Activated CD8-positive, alpha-beta T cell treated with anti-CD3 and anti-CD28 coated beads for 36 hours (primary cell): Measurements from ENCODE around the gene C16orf86. TPM values are rescaled to one million over a fixed set of nuclear protein-coding genes. Genes with fewer than 3 reads are reported as not detected.

Experiments used
- ATAC-seq: fragments of 200-7000 bp; cut with Tn5 transposase; one replicate; pipeline ENCODE4 v1.10.0; 2021; ENCODE audit warnings: mild to moderate bottlenecking, moderate library complexity
- CTCF ChIA-PET: fragments of 350-600 bp; sonication (Branson Sonifier 250); formaldehyde crosslinking; loops from one replicate; lab custom pipeline; 2021; ENCODE audit warnings: antibody characterized with exemption; lab: Charles Lee
- POLR2A ChIA-PET: fragments of 350-600 bp; sonication (Branson Sonifier 250); formaldehyde crosslinking; loops from one replicate; lab custom pipeline; 2021; ENCODE audit warnings: antibody characterized with exemption; lab: Charles Lee
- DNase-seq: peaks from one replicate; pipeline ENCODE4 v3.0.0-alpha.2; 2020
- H3K27ac Mint-ChIP-seq: one replicate; pipeline ENCODE4 v1.8.0; 2021; ENCODE audit warnings: mild to moderate bottlenecking, mixed read lengths
- H3K27me3 Mint-ChIP-seq: one replicate; pipeline ENCODE4 v1.8.0; 2021; ENCODE audit warnings: mixed read lengths
- H3K36me3 Mint-ChIP-seq: one replicate; pipeline ENCODE4 v1.8.0; 2021; ENCODE audit warnings: low read depth, mixed read lengths
- H3K4me1 Mint-ChIP-seq: one replicate; pipeline ENCODE4 v1.8.0; 2021; ENCODE audit warnings: low read depth, mixed read lengths
- H3K4me3 Mint-ChIP-seq: one replicate; pipeline ENCODE4 v1.8.0; 2021; ENCODE audit warnings: mild to moderate bottlenecking, moderate library complexity, mixed read lengths
- H3K9me3 Mint-ChIP-seq: one replicate; pipeline ENCODE4 v1.8.0; 2021; ENCODE audit warnings: mixed read lengths
- intact Hi-C: fragments of 100-400 bp; cut with micrococcal nuclease; formaldehyde crosslinking; loops from one replicate; pipeline ENCODE4 v1.10.0; 2022
- total RNA-seq, 2 experiments: library from RNA; stranded (reverse); gene quantifications; one replicate each; pipeline ENCODE4 v1.2.3, GENCODE V29; 2021
- TF ChIP-seq, protein P1 (sequence below): fragments of 200-600 bp; IDR thresholded peaks from one replicate; pipeline ENCODE4 v1.8.0; 2022; ENCODE audit warnings: antibody characterized with exemption, mild to moderate bottlenecking

C16orf86 gene
- total RNA-seq, 2 experiments from 2014 or later: 2.8 to 4.7 TPM

DNA sequence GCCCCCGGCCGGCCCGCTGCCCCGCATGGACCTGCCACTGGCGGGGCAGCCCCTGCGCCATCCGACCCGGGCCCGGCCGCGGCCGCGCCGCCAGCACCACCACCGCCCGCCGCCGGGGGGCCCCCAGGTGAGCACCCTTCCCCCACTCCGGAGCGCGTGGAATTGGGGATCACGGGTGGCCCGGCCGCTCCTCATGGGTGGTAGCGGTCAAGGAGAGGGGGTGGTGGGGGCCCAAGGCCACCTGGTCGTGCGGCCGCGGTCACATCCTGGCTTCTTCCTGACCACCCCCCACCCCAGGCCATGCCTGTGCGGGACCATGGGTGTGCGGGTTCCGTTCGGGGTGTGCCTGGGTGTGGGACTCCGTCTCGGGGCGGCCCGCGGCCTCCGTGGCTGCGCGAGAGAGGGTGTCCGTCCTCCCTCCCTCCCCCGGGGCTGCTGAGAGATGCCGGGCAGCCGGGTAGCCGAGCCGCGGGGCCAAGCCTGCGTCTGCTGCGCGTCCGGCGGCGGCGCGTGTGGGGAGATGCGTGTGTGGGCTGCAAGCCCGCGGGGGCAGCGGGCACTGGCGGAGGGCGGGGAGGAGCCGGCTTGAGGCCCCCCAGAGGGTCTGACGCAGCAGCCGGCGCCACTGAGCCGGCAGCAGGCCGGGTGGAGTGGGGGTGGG lies 13.4 kb upstream of the C16orf86 start:
- TF ChIP-seq, protein P1, sequence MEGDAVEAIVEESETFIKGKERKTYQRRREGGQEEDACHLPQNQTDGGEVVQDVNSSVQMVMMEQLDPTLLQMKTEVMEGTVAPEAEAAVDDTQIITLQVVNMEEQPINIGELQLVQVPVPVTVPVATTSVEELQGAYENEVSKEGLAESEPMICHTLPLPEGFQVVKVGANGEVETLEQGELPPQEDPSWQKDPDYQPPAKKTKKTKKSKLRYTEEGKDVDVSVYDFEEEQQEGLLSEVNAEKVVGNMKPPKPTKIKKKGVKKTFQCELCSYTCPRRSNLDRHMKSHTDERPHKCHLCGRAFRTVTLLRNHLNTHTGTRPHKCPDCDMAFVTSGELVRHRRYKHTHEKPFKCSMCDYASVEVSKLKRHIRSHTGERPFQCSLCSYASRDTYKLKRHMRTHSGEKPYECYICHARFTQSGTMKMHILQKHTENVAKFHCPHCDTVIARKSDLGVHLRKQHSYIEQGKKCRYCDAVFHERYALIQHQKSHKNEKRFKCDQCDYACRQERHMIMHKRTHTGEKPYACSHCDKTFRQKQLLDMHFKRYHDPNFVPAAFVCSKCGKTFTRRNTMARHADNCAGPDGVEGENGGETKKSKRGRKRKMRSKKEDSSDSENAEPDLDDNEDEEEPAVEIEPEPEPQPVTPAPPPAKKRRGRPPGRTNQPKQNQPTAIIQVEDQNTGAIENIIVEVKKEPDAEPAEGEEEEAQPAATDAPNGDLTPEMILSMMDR: no peak
- CTCF ChIA-PET: interaction anchor here (1.0 to 1.9 kb wide), 3 partner anchors 8 to 10 kb away, joined by 3 to 5 read pairs (median 4); partner anchors contain the start of gene CARMIL2
- Mint-ChIP-seq H3K27ac (no peak overlapping the region), H3K4me3 (no peak overlapping the region), H3K4me1 (peaks cover 5% of the 10 kb centered on the region), H3K27me3 (no peaks in the 10 kb centered on the region), H3K9me3 (no peaks in the 10 kb centered on the region), H3K36me3 (peaks cover 41% of the 10 kb centered on the region)
- POLR2A ChIA-PET: interaction anchor here (1.2 kb wide), 1 partner anchor 12 kb away, joined by 3 read pairs; no protein-coding TSS in a partner anchor
- intact Hi-C loops: no loop called here
- no peak for DNase-seq
- no peak for ATAC-seq

DNA sequence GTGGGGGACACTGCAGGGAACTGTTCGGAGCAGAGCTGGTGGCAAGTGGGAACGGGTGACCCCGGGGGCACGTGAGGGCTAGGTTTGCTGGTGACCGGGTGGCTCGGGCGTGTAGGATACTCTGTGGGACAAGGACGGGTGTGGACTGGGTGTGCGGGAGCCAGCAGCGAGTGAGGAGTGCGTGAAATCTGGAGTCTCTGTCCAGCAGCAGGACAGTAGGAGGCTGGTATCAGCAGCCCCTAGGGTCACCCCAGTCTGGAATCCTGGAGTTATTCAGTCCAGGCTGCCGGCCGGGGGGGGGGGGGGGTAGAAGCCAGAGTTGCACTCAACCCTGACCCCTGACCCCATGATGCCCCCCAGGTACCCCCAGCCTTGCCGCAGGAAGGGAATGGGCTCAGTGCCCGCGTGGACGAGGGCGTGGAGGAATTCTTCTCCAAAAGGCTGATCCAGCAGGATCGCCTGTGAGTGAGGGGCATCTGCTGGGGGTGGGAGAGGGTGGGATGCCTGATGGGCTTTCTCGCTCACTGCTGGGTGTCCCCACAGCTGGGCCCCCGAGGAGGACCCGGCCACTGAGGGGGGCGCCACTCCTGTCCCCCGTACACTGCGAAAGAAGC lies 12.7 kb upstream of the C16orf86 start:
- peaks cover 37% of the 10 kb centered on the region for H3K36me3 Mint-ChIP-seq
- ATAC-seq: no peak
- no peaks in the 10 kb centered on the region for H3K27me3 Mint-ChIP-seq
- POLR2A ChIA-PET: no interaction called here
- H3K4me1 Mint-ChIP-seq: peaks cover 9% of the 10 kb centered on the region
- TF ChIP-seq, protein P1: no peak
- intact Hi-C loops: no loop called here
- no peak overlapping the region for H3K4me3 Mint-ChIP-seq
- CTCF ChIA-PET: interaction anchor here (1.0 to 1.1 kb wide), 2 partner anchors 9 to 10 kb away, joined by 3 to 4 read pairs; partner anchors contain the start of gene CARMIL2
- DNase-seq: no peak
- no peak overlapping the region for H3K27ac Mint-ChIP-seq
- no peaks in the 10 kb centered on the region for H3K9me3 Mint-ChIP-seq

DNA sequence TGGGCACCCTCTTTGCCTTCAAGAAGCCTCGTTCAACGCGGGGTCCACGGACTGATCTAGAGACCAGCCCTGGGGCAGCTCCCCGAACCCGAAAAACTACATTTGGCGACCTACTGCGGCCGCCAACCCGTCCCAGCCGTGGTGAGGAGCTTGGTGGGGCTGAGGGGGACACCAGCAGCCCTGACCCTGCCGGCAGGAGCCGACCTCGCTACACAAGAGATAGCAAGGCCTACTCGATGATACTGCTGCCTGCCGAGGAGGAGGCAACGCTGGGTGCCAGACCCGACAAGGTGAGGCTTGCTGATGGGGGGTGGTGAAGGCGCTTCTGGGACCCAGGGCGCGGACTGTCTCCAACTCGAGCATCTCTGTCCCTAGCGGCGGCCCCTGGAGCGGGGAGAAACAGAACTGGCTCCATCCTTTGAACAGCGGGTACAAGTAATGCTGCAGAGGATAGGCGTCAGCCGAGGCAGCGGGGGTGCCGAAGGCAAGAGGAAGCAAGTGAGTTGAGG lies 12.2 kb upstream of the C16orf86 start:
- ATAC-seq: no peak
- H3K27ac Mint-ChIP-seq: no peak overlapping the region
- CTCF ChIA-PET: interaction anchor here (1.1 kb wide), 1 partner anchor 10 kb away, joined by 4 read pairs; no protein-coding TSS in a partner anchor

DNA sequence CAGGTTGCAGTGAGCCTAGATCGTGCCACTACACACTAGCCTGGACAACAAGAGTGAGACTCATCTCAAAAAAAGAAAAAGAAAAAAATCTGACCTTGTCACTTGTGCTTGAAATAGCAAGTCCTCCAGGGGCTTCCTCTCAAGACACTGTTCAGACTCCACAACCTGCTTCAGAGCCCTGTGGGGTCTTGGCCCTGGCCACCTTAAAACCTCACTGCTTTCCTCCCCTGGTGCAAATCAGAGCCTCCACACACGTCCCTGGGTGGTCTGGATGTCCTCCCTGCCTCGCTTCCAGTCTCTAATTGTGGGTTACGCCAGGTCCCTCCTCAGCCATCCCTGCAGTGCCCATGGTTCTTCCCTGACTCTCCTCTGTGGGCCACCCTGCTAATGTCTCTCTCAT lies 11.3 kb upstream of the C16orf86 start:
- no peak overlapping the region for H3K27ac Mint-ChIP-seq

More for the DNA sequence above, 12.2 kb upstream of the C16orf86 start:
- POLR2A ChIA-PET: no interaction called here
- no peak for DNase-seq
- intact Hi-C loops: no loop called here
- no peaks in the 10 kb centered on the region for H3K9me3 Mint-ChIP-seq
- TF ChIP-seq, protein P1: no peak
- no peak overlapping the region for H3K4me3 Mint-ChIP-seq
- peaks cover 9% of the 10 kb centered on the region for H3K4me1 Mint-ChIP-seq
- H3K27me3 Mint-ChIP-seq: no peaks in the 10 kb centered on the region
- H3K36me3 Mint-ChIP-seq: peaks cover 37% of the 10 kb centered on the region

More for the DNA sequence above, 11.3 kb upstream of the C16orf86 start:
- TF ChIP-seq, protein P1: no peak
- H3K27me3 Mint-ChIP-seq: no peaks in the 10 kb centered on the region
- intact Hi-C loops: no loop called here
- H3K36me3 Mint-ChIP-seq: peaks cover 30% of the 10 kb centered on the region
- ATAC-seq (no peak), DNase-seq (no peak)
- CTCF ChIA-PET: no interaction called here
- POLR2A ChIA-PET: interaction anchor here (1.5 kb wide), 3 partner anchors 8 to 114 kb away, joined by 3 to 8 read pairs (median 3); no protein-coding TSS in a partner anchor
- H3K9me3 Mint-ChIP-seq: no peaks in the 10 kb centered on the region
- no peak overlapping the region for H3K4me3 Mint-ChIP-seq
- H3K4me1 Mint-ChIP-seq: peaks cover 9% of the 10 kb centered on the region
